ENCODE data around the gene FBN1.

FBN1 gene

DNA sequence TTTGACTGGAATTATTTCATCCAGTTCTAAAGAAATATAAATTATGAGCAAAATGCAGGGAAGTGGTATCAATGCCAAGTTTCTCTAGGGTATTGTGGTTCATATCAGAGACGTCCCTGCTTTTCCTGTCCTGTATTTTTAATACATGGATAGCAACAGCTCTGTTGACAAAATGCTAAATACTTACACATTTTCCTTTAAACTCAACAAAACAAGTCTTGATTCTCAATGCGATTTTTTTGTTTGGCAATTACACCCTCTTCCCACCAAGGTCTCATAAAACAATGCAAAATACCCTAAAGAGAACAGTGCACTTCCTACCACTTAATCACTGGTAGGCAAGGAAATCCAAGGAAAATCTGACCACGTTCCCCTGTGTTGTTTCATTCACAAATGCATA, 194.3 kb downstream of the FBN1 start:
- ChIA-PET POLR2A (no interaction called here), CTCF (interaction anchor here (1.1 to 1.5 kb wide), 4 partner anchors 10 to 36 kb away, joined by 3 to 5 read pairs (median 4); no protein-coding TSS in a partner anchor)
- TF ChIP-seq, protein P1, sequence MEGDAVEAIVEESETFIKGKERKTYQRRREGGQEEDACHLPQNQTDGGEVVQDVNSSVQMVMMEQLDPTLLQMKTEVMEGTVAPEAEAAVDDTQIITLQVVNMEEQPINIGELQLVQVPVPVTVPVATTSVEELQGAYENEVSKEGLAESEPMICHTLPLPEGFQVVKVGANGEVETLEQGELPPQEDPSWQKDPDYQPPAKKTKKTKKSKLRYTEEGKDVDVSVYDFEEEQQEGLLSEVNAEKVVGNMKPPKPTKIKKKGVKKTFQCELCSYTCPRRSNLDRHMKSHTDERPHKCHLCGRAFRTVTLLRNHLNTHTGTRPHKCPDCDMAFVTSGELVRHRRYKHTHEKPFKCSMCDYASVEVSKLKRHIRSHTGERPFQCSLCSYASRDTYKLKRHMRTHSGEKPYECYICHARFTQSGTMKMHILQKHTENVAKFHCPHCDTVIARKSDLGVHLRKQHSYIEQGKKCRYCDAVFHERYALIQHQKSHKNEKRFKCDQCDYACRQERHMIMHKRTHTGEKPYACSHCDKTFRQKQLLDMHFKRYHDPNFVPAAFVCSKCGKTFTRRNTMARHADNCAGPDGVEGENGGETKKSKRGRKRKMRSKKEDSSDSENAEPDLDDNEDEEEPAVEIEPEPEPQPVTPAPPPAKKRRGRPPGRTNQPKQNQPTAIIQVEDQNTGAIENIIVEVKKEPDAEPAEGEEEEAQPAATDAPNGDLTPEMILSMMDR (IDR thresholded peaks at IDR 0.05; ENCODE audit: control extremely low read depth, extremely low read depth, low read depth, missing control alignments): no peak
- DNase-seq (ENCODE audit: extremely low spot score): no peak

DNA sequence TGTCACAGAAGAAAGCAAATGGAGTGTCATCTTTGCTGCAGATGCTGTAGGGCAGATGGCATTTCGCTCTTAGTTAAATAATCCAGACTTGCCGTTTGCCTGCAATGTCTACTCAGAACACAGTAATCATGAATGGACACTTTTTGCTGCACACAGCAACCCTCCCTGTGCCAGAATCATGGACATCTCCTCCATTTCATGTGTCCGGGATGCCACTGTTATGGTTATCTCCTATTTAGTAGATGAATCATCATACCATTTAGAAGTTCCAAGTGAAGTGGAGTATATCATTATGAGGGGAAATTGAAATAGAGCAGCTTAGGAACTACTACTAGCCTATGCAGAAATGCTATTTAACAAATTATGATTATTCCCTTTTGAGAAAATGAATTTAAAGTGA, 195.8 kb downstream of the FBN1 start:
- DNase-seq (ENCODE audit: extremely low spot score): no peak
- POLR2A ChIA-PET: no interaction called here
- CTCF ChIA-PET: no interaction called here
- TF ChIP-seq, protein P1 (IDR thresholded peaks at IDR 0.05; ENCODE audit: control extremely low read depth, extremely low read depth, low read depth, missing control alignments): no peak

DNA sequence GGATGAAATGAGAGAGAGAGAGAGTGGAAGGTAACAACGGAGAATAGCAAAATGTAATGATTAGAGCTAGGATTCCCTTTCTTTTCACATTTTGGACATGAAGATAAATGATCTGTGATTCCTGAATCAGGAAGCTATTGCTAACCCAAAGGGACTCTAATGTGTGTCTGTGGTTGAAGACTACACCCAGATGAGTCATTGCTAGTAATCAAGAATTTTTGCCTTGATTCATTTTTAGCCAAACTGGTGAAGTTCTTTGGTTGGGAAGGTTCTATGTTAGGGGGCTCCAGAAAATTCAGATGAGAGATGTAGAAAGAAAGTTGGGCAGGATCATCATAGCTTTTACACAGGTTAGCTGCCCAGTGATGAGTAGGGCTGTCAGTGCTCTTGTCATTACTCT, 197.9 kb downstream of the FBN1 start:
- ChIA-PET CTCF (interaction anchor here (0.9 to 1.6 kb wide), 3 partner anchors 10 to 25 kb away, joined by 3 to 10 read pairs (median 4); no protein-coding TSS in a partner anchor), POLR2A (no interaction called here)
- no peak for DNase-seq (ENCODE audit: extremely low spot score)
- TF ChIP-seq, protein P1 (IDR thresholded peaks at IDR 0.05; ENCODE audit: control extremely low read depth, extremely low read depth, low read depth, missing control alignments): no peak

DNA sequence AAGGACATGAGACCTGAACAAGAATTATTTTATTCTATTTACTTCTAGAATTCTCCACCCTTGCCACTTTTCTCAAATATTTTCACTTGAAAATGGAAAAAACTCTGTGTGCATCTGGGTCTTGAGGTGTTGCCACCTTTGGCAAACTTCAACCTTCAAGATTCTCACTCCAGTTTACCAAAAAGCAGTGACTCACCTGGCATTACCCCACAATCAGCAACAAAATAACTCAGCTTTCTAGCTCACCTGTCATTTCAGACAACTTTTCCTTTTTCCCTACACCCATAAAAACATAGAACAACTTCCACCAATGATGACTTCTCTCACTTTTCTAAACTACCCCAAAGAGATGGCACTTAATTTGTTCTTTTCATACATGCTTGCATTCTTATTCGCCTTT, 198.5 kb downstream of the FBN1 start:
- CTCF ChIA-PET: interaction anchor here (1.1 to 1.6 kb wide), 3 partner anchors 9 to 40 kb away, joined by 3 to 10 read pairs (median 4); no protein-coding TSS in a partner anchor
- POLR2A ChIA-PET: no interaction called here
- no peak for DNase-seq (ENCODE audit: extremely low spot score)
- TF ChIP-seq, protein P1 (IDR thresholded peaks at IDR 0.05; ENCODE audit: control extremely low read depth, extremely low read depth, low read depth, missing control alignments): no peak

DNA sequence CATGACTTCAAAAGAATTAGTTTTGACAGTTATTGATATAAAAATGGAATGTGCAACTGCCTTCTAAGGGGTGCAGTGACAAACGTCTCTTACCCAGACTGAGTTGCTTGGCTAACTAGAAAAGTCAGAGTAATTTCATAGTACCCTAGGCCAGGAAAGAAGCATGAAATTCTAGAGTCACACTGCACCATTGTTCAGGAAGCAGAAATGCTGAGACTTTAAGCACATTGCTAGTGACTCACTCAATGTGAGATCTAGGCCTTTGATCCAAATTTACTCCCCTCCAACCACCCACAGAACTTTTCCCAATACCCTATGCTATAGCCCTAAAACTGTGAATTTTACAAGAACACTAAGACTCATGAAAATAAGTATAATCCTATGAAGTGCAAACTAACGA, 203.5 kb downstream of the FBN1 start:
- no peak for DNase-seq (ENCODE audit: extremely low spot score)
- ChIA-PET CTCF (no interaction called here), POLR2A (no interaction called here)
- TF ChIP-seq, protein P1 (IDR thresholded peaks at IDR 0.05; ENCODE audit: control extremely low read depth, extremely low read depth, low read depth, missing control alignments): no peak

DNA sequence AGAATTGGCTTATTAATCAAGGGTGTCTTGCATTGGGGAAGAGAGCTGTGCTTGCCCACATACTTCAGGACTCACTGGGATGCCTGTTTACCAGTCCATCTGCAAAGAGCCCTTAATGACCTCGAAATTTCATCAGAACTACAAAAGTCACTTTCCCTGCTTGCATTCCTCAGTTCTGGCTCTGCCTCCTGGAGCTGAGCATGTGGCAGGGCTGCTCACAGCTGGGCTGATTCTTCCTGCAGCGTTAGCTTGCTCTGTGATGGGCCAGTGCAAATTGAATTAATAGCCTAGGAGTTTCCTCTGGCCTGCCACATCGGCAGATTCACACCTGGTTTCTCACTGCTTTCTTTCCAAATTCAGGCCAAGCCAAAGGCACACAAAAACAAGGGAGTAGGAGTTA, 205.4 kb downstream of the FBN1 start:
- DNase-seq (ENCODE audit: extremely low spot score): no peak
- POLR2A ChIA-PET: no interaction called here
- CTCF ChIA-PET: interaction anchor here (0.8 to 1.4 kb wide), 3 partner anchors 12 to 81 kb away, joined by 3 to 5 read pairs (median 3); no protein-coding TSS in a partner anchor
- TF ChIP-seq, protein P1 (IDR thresholded peaks at IDR 0.05; ENCODE audit: control extremely low read depth, extremely low read depth, low read depth, missing control alignments): no peak

All from GM10248 (cell line).